T-cell (primary cell): ENCODE data around the gene CDK1. TPM values are rescaled to one million over a fixed set of nuclear protein-coding genes. Genes with fewer than 3 reads are reported as not detected.

Experiments used
- ATAC-seq, 4 experiments: fragments of 200-7000 bp in 3 of 4; fragments of 150-1000 bp in 1 of 4; cut with Tn5 transposase; replicated peaks in 1 of 4; 1 replicate in 3 of 4; 2 replicates in 1 of 4; pipeline ENCODE4 v1.10.0; 2021; ENCODE audit warnings: moderate library complexity in 3 of 4, mild to moderate bottlenecking in 2 of 4, moderate number of reproducible peaks in 1 of 4
- CTCF ChIA-PET, 2 donors: fragments of 300-600 bp; sonication (Branson Sonifier 250); formaldehyde crosslinking; loops; one replicate each; lab custom pipeline; 2022; ENCODE audit warnings: antibody characterized with exemption in 2 of 2; lab: Charles Lee
- POLR2A ChIA-PET, 2 donors: fragments of 300-600 bp; sonication (Branson Sonifier 250); formaldehyde crosslinking; loops; one replicate each; lab custom pipeline; 2022; ENCODE audit warnings: antibody characterized with exemption in 2 of 2; lab: Charles Lee
- DNase-seq, 35 experiments: peaks; one replicate each; pipeline versions ENCODE4 v3.0.0 to v3.0.0-alpha.2; 2013 to 2023
- H3K27ac ChIP-seq: one replicate; pipeline ENCODE4 v1.5.1; 2013; ENCODE audit warnings: low read length
- H3K27me3 ChIP-seq, 2 experiments: replicated peaks in 1 of 2; 1 replicate in 1 of 2; 2 replicates in 1 of 2; pipeline versions ENCODE4 v1.6.1 to v1.7.0; 2013; ENCODE audit warnings: low read length in 1 of 2, mixed read lengths in 1 of 2; ENCODE audit not compliant: control insufficient read depth in 2 of 2, insufficient read depth in 2 of 2; ENCODE audit errors: extremely low read depth in 1 of 2
- H3K36me3 ChIP-seq, 2 donors: 1 replicate in 1 of 2; 2 replicates in 1 of 2; pipeline versions ENCODE4 v1.6.1 to v1.7.0; 2013; ENCODE audit warnings: low read length in 1 of 2; ENCODE audit not compliant: control insufficient read depth in 2 of 2, insufficient read depth in 1 of 2; ENCODE audit errors: extremely low read depth in 1 of 2
- H3K4me1 ChIP-seq, 2 experiments: 1 replicate in 1 of 2; 2 replicates in 1 of 2; pipeline versions ENCODE4 v1.6.1 to v1.7.0; 2013; ENCODE audit warnings: low read length in 2 of 2, mixed read lengths in 1 of 2; ENCODE audit not compliant: insufficient read depth in 2 of 2, control insufficient read depth in 1 of 2; ENCODE audit errors: extremely low read depth in 1 of 2
- H3K4me3 ChIP-seq, 2 donors: 1 replicate in 1 of 2; 2 replicates in 1 of 2; pipeline versions ENCODE4 v1.5.1 to v1.7.0; 2013; ENCODE audit warnings: mild to moderate bottlenecking in 2 of 2, low read length in 1 of 2, moderate library complexity in 1 of 2; ENCODE audit not compliant: control insufficient read depth in 1 of 2; ENCODE audit errors: extremely low read depth in 1 of 2
- H3K9me3 ChIP-seq: 2 replicates; pipeline ENCODE4 v1.7.0; 2013
- H3K27ac Mint-ChIP-seq, 2 donors: one replicate each; pipeline ENCODE4 v1.8.0; 2020 to 2021; ENCODE audit warnings: mild to moderate bottlenecking in 2 of 2, mixed read lengths in 2 of 2
- H3K27me3 Mint-ChIP-seq, 2 donors: one replicate each; pipeline ENCODE4 v1.8.0; 2021 to 2022; ENCODE audit warnings: mixed read lengths in 2 of 2
- H3K36me3 Mint-ChIP-seq: one replicate; pipeline ENCODE4 v1.8.0; 2021; ENCODE audit warnings: mixed read lengths
- H3K4me1 Mint-ChIP-seq, 3 donors: one replicate each; pipeline ENCODE4 v1.8.0; 2020 to 2022; ENCODE audit warnings: mixed read lengths in 3 of 3, mild to moderate bottlenecking in 1 of 3
- H3K4me3 Mint-ChIP-seq, 3 donors: one replicate each; pipeline ENCODE4 v1.8.0; 2020 to 2022; ENCODE audit warnings: mild to moderate bottlenecking in 3 of 3, mixed read lengths in 3 of 3, moderate library complexity in 3 of 3
- H3K9me3 Mint-ChIP-seq, 3 donors: one replicate each; pipeline ENCODE4 v1.8.0; 2020 to 2022; ENCODE audit warnings: mixed read lengths in 3 of 3
- WGBS: methylation state at CpG from one replicate; pipeline ENCODE4 v1.1.5; 2013; ENCODE audit warnings: missing lambda C conversion rate; ENCODE audit not compliant: insufficient coverage; 5-methylcytosine and 5-hydroxymethylcytosine counted together
- total RNA-seq, 35 experiments: library from RNA in 6 of 35; stranded (reverse) in 6 of 35; fragments of 120-200 nt in 1 of 35; gene quantifications; one replicate each; pipeline versions ENCODE4 v1.2.1 to v1.2.4 and lab custom pipeline; 2013 to 2026

The CDK1 gene
- total RNA-seq, 5 donors from 2014 or later (not counting 1 experiment from before 2014, with no cell fraction given): 1.2 to 2.0 (median 1.6) TPM

DNA sequence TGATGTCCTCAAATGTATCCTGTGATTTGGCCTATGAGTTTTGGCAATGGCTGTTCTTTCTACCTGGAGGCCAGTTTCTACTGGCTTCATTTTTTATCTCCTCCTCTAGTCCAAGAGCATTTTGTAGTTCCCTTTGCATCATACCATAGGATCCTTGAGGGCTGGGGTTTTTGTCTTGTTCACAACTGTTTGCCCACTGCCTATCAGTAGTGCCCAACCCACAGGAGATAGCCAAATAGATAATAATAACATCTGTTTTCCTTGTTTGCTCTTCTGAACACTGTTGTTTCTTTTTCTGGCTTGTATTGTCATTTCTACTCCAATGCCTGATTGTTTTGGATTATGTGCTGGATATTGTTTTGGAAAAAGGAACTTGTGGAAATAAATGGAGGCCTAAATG, 3.4 kb downstream of the CDK1 start:
- H3K27ac Mint-ChIP-seq: peak overlapping the region in 1 of 2 donors; percentile 70
- peaks cover 14 to 51% (median 15%) of the 10 kb centered on the region in 3 donors for H3K4me1 Mint-ChIP-seq
- ATAC-seq: no peak
- no peaks in the 10 kb centered on the region for H3K27me3 Mint-ChIP-seq
- H3K9me3 ChIP-seq: no peaks in the 10 kb centered on the region
- H3K27ac ChIP-seq: no peak overlapping the region
- H3K4me3 ChIP-seq: no peak overlapping the region
- no peak overlapping the region for H3K4me3 Mint-ChIP-seq
- peaks cover 0 to 4% of the 10 kb centered on the region in 2 experiments for H3K27me3 ChIP-seq
- no peaks in the 10 kb centered on the region for H3K36me3 ChIP-seq
- ChIA-PET CTCF (no interaction called here), POLR2A (no interaction called here)
- H3K36me3 Mint-ChIP-seq: no peaks in the 10 kb centered on the region
- no peak for DNase-seq
- no peaks in the 10 kb centered on the region for H3K9me3 Mint-ChIP-seq
- H3K4me1 ChIP-seq: peaks cover 5 to 10% of the 10 kb centered on the region in 2 experiments

DNA sequence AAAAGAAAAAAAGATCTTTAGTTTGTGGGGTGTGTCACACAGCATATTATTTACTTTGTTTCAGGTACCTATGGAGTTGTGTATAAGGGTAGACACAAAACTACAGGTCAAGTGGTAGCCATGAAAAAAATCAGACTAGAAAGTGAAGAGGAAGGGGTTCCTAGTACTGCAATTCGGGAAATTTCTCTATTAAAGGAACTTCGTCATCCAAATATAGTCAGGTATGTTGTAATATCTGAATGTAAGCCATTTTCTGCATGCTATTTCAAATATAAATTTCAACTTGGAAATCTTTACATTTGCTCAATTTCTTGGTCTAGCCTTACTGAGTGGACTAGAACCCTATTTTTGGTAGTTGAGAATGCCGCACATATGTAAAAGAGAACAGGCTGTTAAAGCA, 6.4 kb downstream of the CDK1 start:
- ChIA-PET CTCF (no interaction called here), POLR2A (no interaction called here)
- Histone ChIP-seq H3K9me3 (no peaks in the 10 kb centered on the region), H3K4me3 (no peak overlapping the region), H3K36me3 (no peaks in the 10 kb centered on the region), H3K4me1 (peaks cover 0 to 5% of the 10 kb centered on the region in 2 experiments), H3K27ac (no peak overlapping the region), H3K27me3 (no peaks in the 10 kb centered on the region)
- Mint-ChIP-seq H3K4me3 (no peak overlapping the region), H3K27ac (no peak overlapping the region), H3K9me3 (no peaks in the 10 kb centered on the region), H3K27me3 (no peaks in the 10 kb centered on the region), H3K36me3 (no peaks in the 10 kb centered on the region), H3K4me1 (peaks cover 0 to 61% (median 10%) of the 10 kb centered on the region in 3 donors)
- no peak for ATAC-seq
- WGBS: 86% methylated on average over 1 of the region's 3 CpGs
- DNase-seq: no peak

DNA sequence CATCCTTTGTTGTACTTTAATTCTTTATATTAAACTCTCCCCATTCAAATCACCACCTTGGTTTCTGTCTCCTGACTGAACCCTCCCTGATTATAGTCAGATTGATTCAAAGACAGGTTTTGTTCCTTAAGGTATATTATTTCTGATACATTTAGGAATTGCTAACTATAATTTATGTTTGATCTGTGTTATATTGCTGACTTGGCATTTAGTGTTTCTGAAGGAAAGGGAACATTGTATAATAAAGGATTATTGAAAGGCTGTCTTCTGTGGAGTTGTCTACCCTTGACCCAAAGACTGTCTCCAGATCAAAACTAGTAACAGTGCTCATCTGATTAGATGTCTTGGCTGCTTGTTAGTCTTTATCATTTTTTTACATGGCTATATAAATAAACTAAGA, 10.3 kb downstream of the CDK1 start:
- ATAC-seq: no peak
- Histone ChIP-seq H3K27ac (no peak overlapping the region), H3K27me3 (no peaks in the 10 kb centered on the region), H3K9me3 (no peaks in the 10 kb centered on the region), H3K4me3 (no peak overlapping the region), H3K4me1 (peaks cover 0 to 4% of the 10 kb centered on the region in 2 experiments), H3K36me3 (no peaks in the 10 kb centered on the region)
- Mint-ChIP-seq H3K27ac (no peak overlapping the region), H3K4me1 (peaks cover 0 to 70% (median 7%) of the 10 kb centered on the region in 3 donors), H3K36me3 (no peaks in the 10 kb centered on the region), H3K27me3 (no peaks in the 10 kb centered on the region), H3K9me3 (no peaks in the 10 kb centered on the region), H3K4me3 (no peak overlapping the region)
- DNase-seq: no peak
- POLR2A ChIA-PET: no interaction called here
- CTCF ChIA-PET: interaction anchor here in 1 of 2 donors (0.6 kb wide), 1 partner anchor 238 kb away, joined by 3 read pairs; no protein-coding TSS in a partner anchor

DNA sequence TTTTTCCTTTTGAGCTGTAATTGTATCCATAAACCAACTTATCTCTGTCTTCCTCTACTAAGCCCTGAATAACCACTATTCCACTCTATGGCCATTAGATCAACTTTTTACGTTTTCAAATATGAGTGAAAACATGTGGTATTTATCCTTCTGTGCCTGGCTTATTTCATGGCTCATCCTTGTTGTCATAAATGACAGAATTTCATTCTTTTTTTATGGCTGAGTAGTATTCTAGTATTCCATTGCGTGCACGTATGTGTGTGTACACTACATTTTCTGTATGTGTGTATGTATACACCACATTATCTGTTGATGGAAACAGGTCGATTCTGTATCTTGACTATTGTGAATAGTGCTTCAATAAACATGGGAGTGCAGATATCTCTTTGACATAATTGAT, 11.1 kb downstream of the CDK1 start:
- Histone ChIP-seq H3K27ac (no peak overlapping the region), H3K27me3 (no peaks in the 10 kb centered on the region), H3K9me3 (no peaks in the 10 kb centered on the region), H3K4me3 (no peak overlapping the region), H3K36me3 (no peaks in the 10 kb centered on the region), H3K4me1 (peaks cover 0 to 4% of the 10 kb centered on the region in 2 experiments)
- H3K27ac Mint-ChIP-seq: no peak overlapping the region
- ChIA-PET POLR2A (no interaction called here), CTCF (no interaction called here)
- no peaks in the 10 kb centered on the region for H3K27me3 Mint-ChIP-seq
- H3K4me1 Mint-ChIP-seq: peaks cover 0 to 62% (median 7%) of the 10 kb centered on the region in 3 donors
- DNase-seq: no peak
- H3K4me3 Mint-ChIP-seq: no peak overlapping the region
- H3K36me3 Mint-ChIP-seq: no peaks in the 10 kb centered on the region
- no peak for ATAC-seq
- WGBS: no CpG with 5 or more reads among the region's 4 CpGs
- no peaks in the 10 kb centered on the region for H3K9me3 Mint-ChIP-seq

DNA sequence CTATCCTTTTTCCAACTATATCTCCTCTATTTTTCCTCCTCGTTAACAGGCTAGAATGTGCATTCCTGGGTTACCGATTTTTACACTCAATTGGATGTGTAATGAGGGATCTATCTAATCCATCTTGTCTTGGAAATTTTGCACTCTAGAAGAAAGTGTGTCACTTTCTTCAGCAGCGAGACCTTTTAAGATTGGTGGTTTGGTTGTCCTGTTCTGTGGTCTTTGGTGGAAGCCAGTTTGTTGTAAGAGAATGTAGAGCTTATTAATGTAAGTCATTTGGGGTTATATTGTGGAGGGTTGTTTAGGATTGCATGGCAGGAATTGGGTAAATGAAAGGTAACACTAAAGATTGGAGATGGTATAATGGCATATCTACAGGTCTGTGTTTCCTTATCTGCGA, 16.7 kb downstream of the CDK1 start:
- no peak for ATAC-seq
- POLR2A ChIA-PET: interaction anchor here in 1 of 2 donors (0.6 kb wide), 1 partner anchor 20 kb away, joined by 4 read pairs; no protein-coding TSS in a partner anchor
- H3K4me3 Mint-ChIP-seq: no peak overlapping the region

DNA sequence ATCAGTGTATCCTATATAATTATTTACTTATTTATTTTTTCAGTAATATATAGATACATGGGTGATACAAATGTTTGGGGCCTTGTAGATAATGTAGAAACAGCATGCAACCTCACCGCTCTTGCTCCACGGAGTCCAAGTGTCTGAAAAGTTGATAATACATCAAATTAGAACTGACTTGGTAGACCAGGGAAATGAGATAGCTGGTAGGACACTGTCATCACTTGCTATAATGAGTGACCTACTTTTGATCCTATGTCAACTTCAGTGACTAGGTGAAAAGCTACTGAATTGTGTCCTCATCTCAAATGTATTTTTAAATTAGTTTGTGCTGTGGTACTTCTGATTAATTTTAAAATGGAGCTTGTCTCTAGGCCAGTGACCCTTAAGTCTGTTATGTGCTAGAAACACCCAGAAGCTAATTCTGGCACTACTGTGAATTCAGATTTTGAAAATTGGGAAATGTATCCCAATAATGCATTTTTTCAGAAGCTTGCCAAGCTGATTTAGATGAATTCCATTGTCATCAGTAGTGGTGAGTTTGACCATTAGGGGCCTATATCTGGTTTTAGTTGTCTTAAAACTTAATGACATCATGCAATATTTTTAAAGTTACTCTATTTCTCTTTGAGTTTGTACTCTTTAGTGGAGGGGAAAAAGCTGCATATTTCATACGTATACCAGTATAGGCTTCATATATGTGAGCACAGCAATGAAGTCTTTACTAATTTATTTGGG, 17.4 kb downstream of the CDK1 start:
- Mint-ChIP-seq H3K27me3 (no peaks in the 10 kb centered on the region), H3K4me1 (peaks cover 0 to 17% (median 0%) of the 10 kb centered on the region in 3 donors), H3K4me3 (no peak overlapping the region), H3K36me3 (no peaks in the 10 kb centered on the region), H3K9me3 (no peaks in the 10 kb centered on the region), H3K27ac (no peak overlapping the region)
- Histone ChIP-seq H3K4me1 (no peaks in the 10 kb centered on the region), H3K27me3 (no peaks in the 10 kb centered on the region), H3K4me3 (no peak overlapping the region), H3K9me3 (no peaks in the 10 kb centered on the region), H3K27ac (no peak overlapping the region), H3K36me3 (no peaks in the 10 kb centered on the region)
- ATAC-seq (no peak), DNase-seq (no peak)
- no CpG with 5 or more reads among the region's 3 CpGs for WGBS
- ChIA-PET CTCF (interaction anchor here in 1 of 2 donors (0.6 kb wide), 1 partner anchor 1230 kb away, joined by 3 read pairs; no protein-coding TSS in a partner anchor), POLR2A (no interaction called here)

More for the DNA sequence above, 16.7 kb downstream of the CDK1 start:
- no peak for DNase-seq
- CTCF ChIA-PET: interaction anchor here in 1 of 2 donors (0.6 kb wide), 1 partner anchor 776 kb away, joined by 3 read pairs; no protein-coding TSS in a partner anchor
- Histone ChIP-seq H3K9me3 (no peaks in the 10 kb centered on the region), H3K4me1 (peaks cover 0 to 4% of the 10 kb centered on the region in 2 experiments), H3K36me3 (no peaks in the 10 kb centered on the region), H3K27me3 (no peaks in the 10 kb centered on the region), H3K4me3 (no peak overlapping the region), H3K27ac (no peak overlapping the region)
- Mint-ChIP-seq H3K27ac (no peak overlapping the region), H3K27me3 (no peaks in the 10 kb centered on the region), H3K9me3 (no peaks in the 10 kb centered on the region), H3K4me1 (peaks cover 0 to 24% (median 2%) of the 10 kb centered on the region in 3 donors), H3K36me3 (no peaks in the 10 kb centered on the region)
- WGBS: no CpG with 5 or more reads among the region's 4 CpGs
